GM23338 (cell line): ENCODE data around the gene FCN3. TPM values are rescaled to one million over a fixed set of nuclear protein-coding genes. Genes with fewer than 3 reads are reported as not detected.

Experiments
- ATAC-seq: fragments of 200-7000 bp; cut with Tn5 transposase; 3 replicates; pipeline ENCODE4 v1.9.1; 2020
- DNase-seq: peaks from one replicate; pipeline ENCODE4 v3.0.0-alpha.2; 2015; ENCODE audit warnings: low spot score
- H2AFZ ChIP-seq: fragments of 200-600 bp; sonication (generic); 2 replicates; pipeline ENCODE4 v1.8.0; 2016; ENCODE audit warnings: antibody characterized with exemption, mild to moderate bottlenecking, moderate library complexity
- H3F3A ChIP-seq: fragments of 200-600 bp; sonication (generic); replicated peaks from 2 replicates; pipeline ENCODE4 v1.8.0; 2017; ENCODE audit warnings: antibody characterized with exemption, mixed run types, low read depth
- H3K27ac ChIP-seq: fragments of 200-600 bp; sonication (generic); 2 replicates; pipeline ENCODE4 v1.6.1; 2016; ENCODE audit warnings: low read depth
- H3K27me3 ChIP-seq: fragments of 200-600 bp; sonication (generic); 2 replicates; pipeline ENCODE4 v1.8.0; 2016; ENCODE audit warnings: mild to moderate bottlenecking, mixed run types, moderate library complexity; ENCODE audit not compliant: insufficient read depth
- H3K36me3 ChIP-seq: fragments of 200-600 bp; sonication (generic); 2 replicates; pipeline ENCODE4 v1.8.0; 2016; ENCODE audit warnings: mild to moderate bottlenecking; ENCODE audit not compliant: insufficient read depth
- H3K4me1 ChIP-seq: fragments of 200-600 bp; sonication (generic); 2 replicates; pipeline ENCODE4 v1.8.0; 2016; ENCODE audit warnings: mild to moderate bottlenecking, moderate library complexity; ENCODE audit not compliant: insufficient read depth
- H3K4me2 ChIP-seq: fragments of 200-600 bp; sonication (generic); 2 replicates; pipeline ENCODE4 v1.7.1; 2017; ENCODE audit warnings: mixed run types
- H3K4me3 ChIP-seq: fragments of 200-600 bp; sonication (generic); 2 replicates; pipeline ENCODE4 v1.6.1; 2016; ENCODE audit warnings: mixed run types
- H3K79me2 ChIP-seq: fragments of 200-600 bp; sonication (generic); replicated peaks from 2 replicates; pipeline ENCODE4 v1.8.0; 2017; ENCODE audit warnings: mild to moderate bottlenecking; ENCODE audit not compliant: insufficient read depth
- H3K9me2 ChIP-seq: fragments of 200-600 bp; sonication (generic); 2 replicates; pipeline ENCODE4 v1.8.0; 2017; ENCODE audit not compliant: insufficient read depth
- H4K20me1 ChIP-seq: fragments of 200-600 bp; sonication (generic); replicated peaks from 2 replicates; pipeline ENCODE4 v1.8.0; 2017; ENCODE audit warnings: mild to moderate bottlenecking; ENCODE audit not compliant: insufficient read depth
- H3K27ac Mint-ChIP-seq: 2 replicates; pipeline ENCODE4 v1.8.0; 2020; ENCODE audit warnings: inconsistent platforms, mild to moderate bottlenecking, moderate library complexity, mixed read lengths
- H3K27me3 Mint-ChIP-seq: 3 replicates; pipeline ENCODE4 v1.8.0; 2022; ENCODE audit warnings: low read depth, mild to moderate bottlenecking, moderate library complexity, mixed read lengths, inconsistent platforms; ENCODE audit not compliant: insufficient read depth, poor library complexity
- H3K36me3 Mint-ChIP-seq: 3 replicates; pipeline ENCODE4 v1.8.0; 2021; ENCODE audit warnings: low read depth, mild to moderate bottlenecking, inconsistent platforms, moderate library complexity, mixed read lengths
- H3K4me1 Mint-ChIP-seq: 3 replicates; pipeline ENCODE4 v1.8.0; 2020; ENCODE audit warnings: mild to moderate bottlenecking, inconsistent platforms, mixed read lengths
- H3K4me3 Mint-ChIP-seq: 3 replicates; pipeline ENCODE4 v1.8.0; 2021; ENCODE audit warnings: moderate library complexity, mild to moderate bottlenecking, inconsistent platforms, mixed read lengths
- H3K9me3 Mint-ChIP-seq: 3 replicates; pipeline ENCODE4 v1.8.0; 2020; ENCODE audit warnings: moderate library complexity, mild to moderate bottlenecking, inconsistent platforms, mixed read lengths
- CREB1 ChIP-seq: fragments of 250-450 bp; sonication (Bioruptor Pico); IDR thresholded peaks from 2 replicates; pipeline ENCODE4 v1.5.0; 2020; ENCODE audit warnings: low read depth, mild to moderate bottlenecking, moderate library complexity
- ETS1 ChIP-seq: IDR thresholded peaks from 2 replicates; pipeline ENCODE4 v1.6.1; 2016; ENCODE audit warnings: antibody characterized with exemption
- EZH2 ChIP-seq: fragments of 200-600 bp; sonication (generic); IDR thresholded peaks from one replicate; pipeline ENCODE4 v1.8.0; 2017; ENCODE audit warnings: antibody characterized with exemption, mild to moderate bottlenecking, low read depth; ENCODE audit not compliant: unreplicated experiment
- EZH2phosphoT487 ChIP-seq: fragments of 200-600 bp; sonication (generic); IDR thresholded peaks from one replicate; pipeline ENCODE4 v1.8.1; 2018; ENCODE audit warnings: antibody characterized with exemption; ENCODE audit not compliant: unreplicated experiment
- JUNB ChIP-seq: IDR thresholded peaks from one replicate; pipeline ENCODE4 v1.6.1; 2016; ENCODE audit warnings: antibody characterized with exemption; ENCODE audit not compliant: unreplicated experiment
- NANOG ChIP-seq: IDR thresholded peaks from 2 replicates; pipeline ENCODE4 v1.6.1; 2016; ENCODE audit warnings: antibody characterized with exemption, borderline replicate concordance
- POLR2AphosphoS5 ChIP-seq: IDR thresholded peaks from 2 replicates; pipeline ENCODE4 v1.6.1; 2016; ENCODE audit warnings: antibody characterized with exemption, low read depth
- REST ChIP-seq: IDR thresholded peaks from one replicate; pipeline ENCODE4 v1.6.1; 2018; ENCODE audit warnings: antibody characterized with exemption; ENCODE audit not compliant: unreplicated experiment
- STAT1 ChIP-seq: IDR thresholded peaks from one replicate; pipeline ENCODE4 v1.6.1; 2016; ENCODE audit warnings: antibody characterized with exemption; ENCODE audit not compliant: unreplicated experiment
- ZNF114 ChIP-seq: fragments of 250-450 bp; sonication (Bioruptor Pico); IDR thresholded peaks from 2 replicates; pipeline ENCODE4 v1.5.0; 2020; ENCODE audit warnings: mild to moderate bottlenecking, moderate library complexity
- ZNF331 ChIP-seq: fragments of 250-450 bp; sonication (Bioruptor Pico); IDR thresholded peaks from 2 replicates; pipeline ENCODE4 v1.5.0; 2020; ENCODE audit warnings: low read depth, mild to moderate bottlenecking, moderate library complexity
- ZNF462 ChIP-seq: fragments of 250-450 bp; sonication (Bioruptor Pico); IDR thresholded peaks from 2 replicates; pipeline ENCODE4 v1.5.0; 2020; ENCODE audit warnings: mild to moderate bottlenecking, moderate library complexity
- polyA plus RNA-seq: library from polyadenylated mRNA; unstranded; fragments of >200 nt; fragmentation: Nextera tagmentation; extraction: Ambion mirVana; gene quantifications from 2 replicates; pipeline ENCODE4 v1.2.1, GENCODE V29; 2016
- total RNA-seq: library from RNA; depleted of rRNA; stranded (reverse); fragments of >200 nt; shearing (Covaris generic); gene quantifications from 2 replicates; pipeline ENCODE4 v1.2.3, GENCODE V29; 2014
- TF ChIP-seq, protein P1 (sequence below), 2 experiments: fragments of 200-600 bp in 1 of 2; sonication (generic) in 1 of 2; conservative IDR thresholded peaks; 2 replicates each; pipeline versions ENCODE4 v1.5.1 to v1.6.1; 2016 to 2017; ENCODE audit warnings: antibody characterized with exemption in 2 of 2, low read depth in 2 of 2, mild to moderate bottlenecking in 2 of 2, moderate library complexity in 1 of 2

The FCN3 gene
- total and polyA plus RNA-seq, 2 experiments from 2014 or later = 0.49 TPM; not detected in 1

GRCh38 chr1:27414091-27414490 is 39.5 kb upstream of the FCN3 start:
- TF ChIP-seq JUNB (no peak), POLR2AphosphoS5 (no peak), ZNF462 (CRISPR knock-in tag) (no peak), ZNF331 (CRISPR knock-in tag) (no peak), ZNF114 (no peak), STAT1 (no peak), EZH2phosphoT487 (no peak), REST (no peak), CREB1 (CRISPR knock-in tag) (no peak), EZH2 (no peak), ETS1 (no peak), NANOG (no peak)
- TF ChIP-seq, protein P1, sequence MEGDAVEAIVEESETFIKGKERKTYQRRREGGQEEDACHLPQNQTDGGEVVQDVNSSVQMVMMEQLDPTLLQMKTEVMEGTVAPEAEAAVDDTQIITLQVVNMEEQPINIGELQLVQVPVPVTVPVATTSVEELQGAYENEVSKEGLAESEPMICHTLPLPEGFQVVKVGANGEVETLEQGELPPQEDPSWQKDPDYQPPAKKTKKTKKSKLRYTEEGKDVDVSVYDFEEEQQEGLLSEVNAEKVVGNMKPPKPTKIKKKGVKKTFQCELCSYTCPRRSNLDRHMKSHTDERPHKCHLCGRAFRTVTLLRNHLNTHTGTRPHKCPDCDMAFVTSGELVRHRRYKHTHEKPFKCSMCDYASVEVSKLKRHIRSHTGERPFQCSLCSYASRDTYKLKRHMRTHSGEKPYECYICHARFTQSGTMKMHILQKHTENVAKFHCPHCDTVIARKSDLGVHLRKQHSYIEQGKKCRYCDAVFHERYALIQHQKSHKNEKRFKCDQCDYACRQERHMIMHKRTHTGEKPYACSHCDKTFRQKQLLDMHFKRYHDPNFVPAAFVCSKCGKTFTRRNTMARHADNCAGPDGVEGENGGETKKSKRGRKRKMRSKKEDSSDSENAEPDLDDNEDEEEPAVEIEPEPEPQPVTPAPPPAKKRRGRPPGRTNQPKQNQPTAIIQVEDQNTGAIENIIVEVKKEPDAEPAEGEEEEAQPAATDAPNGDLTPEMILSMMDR (conservative IDR thresholded peaks at IDR 0.05; ENCODE audit: low read depth in 2 of 2) = no peak
- H2AFZ ChIP-seq = no peak overlapping the region
- no peak overlapping the region for H3K4me2 ChIP-seq
- Mint-ChIP-seq H3K27me3 (peaks cover 3% of the 10 kb centered on the region), H3K9me3 (no peaks in the 10 kb centered on the region), H3K36me3 (peaks cover 86% of the 10 kb centered on the region), H3K4me3 (no peak overlapping the region), H3K27ac (no peak overlapping the region), H3K4me1 (peaks cover 26% of the 10 kb centered on the region)
- H3F3A ChIP-seq = peaks cover 4% of the 10 kb centered on the region; the same call in 1 of the 2 replicates
- no peak overlapping the region for H3K27ac ChIP-seq
- no peaks in the 10 kb centered on the region for H3K9me2 ChIP-seq
- H3K4me1 ChIP-seq = peaks cover 16% of the 10 kb centered on the region
- no peaks in the 10 kb centered on the region for H4K20me1 ChIP-seq
- ATAC-seq (no peak), DNase-seq (no peak)
- H3K36me3 ChIP-seq = peaks cover 33% of the 10 kb centered on the region
- H3K79me2 ChIP-seq = 0 out of 2 replicates have a peak, but pooled peaks cover under 1% of the 10 kb centered on the region
- no peak overlapping the region for H3K4me3 ChIP-seq
- no peaks in the 10 kb centered on the region for H3K27me3 ChIP-seq
